GM23338 (cell line): ENCODE measurements around the gene SUSD1.

Experiments
- CTCF ChIP-seq, 2 experiments: fragments of 200-600 bp in 1 of 2; sonication (generic) in 1 of 2; conservative IDR thresholded peaks; 2 replicates each; pipeline versions ENCODE4 v1.5.1 to v1.6.1; 2016 to 2017; ENCODE audit warnings: antibody characterized with exemption in 2 of 2, low read depth in 2 of 2, mild to moderate bottlenecking in 2 of 2, moderate library complexity in 1 of 2
- EZH2phosphoT487 ChIP-seq: fragments of 200-600 bp; sonication (generic); IDR thresholded peaks from one replicate; pipeline ENCODE4 v1.8.1; 2018; ENCODE audit warnings: antibody characterized with exemption; ENCODE audit not compliant: unreplicated experiment
- JUNB ChIP-seq: IDR thresholded peaks from one replicate; pipeline ENCODE4 v1.6.1; 2016; ENCODE audit warnings: antibody characterized with exemption; ENCODE audit not compliant: unreplicated experiment
- POLR2AphosphoS5 ChIP-seq: IDR thresholded peaks from 2 replicates; pipeline ENCODE4 v1.6.1; 2016; ENCODE audit warnings: antibody characterized with exemption, low read depth
- REST ChIP-seq: IDR thresholded peaks from one replicate; pipeline ENCODE4 v1.6.1; 2018; ENCODE audit warnings: antibody characterized with exemption; ENCODE audit not compliant: unreplicated experiment

GRCh38 chr9:112168197-112168596 is 6.9 kb downstream of the SUSD1 start:
- no peak for TF ChIP-seq CTCF (conservative IDR thresholded peaks at IDR 0.05; ENCODE audit: low read depth in 2 of 2)
- no peak for TF ChIP-seq JUNB
- no peak for TF ChIP-seq REST
- TF ChIP-seq EZH2phosphoT487, result no peak
- no peak for TF ChIP-seq POLR2AphosphoS5
